ENCODE measurements around the gene CEP104.

DNA sequence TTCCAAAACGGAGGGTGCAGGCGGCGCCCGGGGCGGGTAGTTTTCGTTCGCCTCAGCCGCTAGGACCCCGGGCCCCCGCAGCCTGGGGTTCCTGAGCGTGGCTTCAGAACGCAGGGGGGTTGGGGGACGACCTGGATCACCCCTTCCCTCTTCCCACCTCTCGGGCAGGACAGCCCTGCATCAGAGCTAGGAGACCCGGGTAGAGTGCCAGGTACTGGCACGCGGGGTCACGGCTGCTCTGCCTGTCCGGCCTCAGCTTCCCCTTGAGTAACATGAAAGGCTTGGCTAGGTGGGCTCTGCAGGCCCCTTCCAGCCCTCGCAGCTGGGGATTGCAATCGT is 749 bp upstream of the CEP104 start:
- TF ChIP-seq, protein P1, sequence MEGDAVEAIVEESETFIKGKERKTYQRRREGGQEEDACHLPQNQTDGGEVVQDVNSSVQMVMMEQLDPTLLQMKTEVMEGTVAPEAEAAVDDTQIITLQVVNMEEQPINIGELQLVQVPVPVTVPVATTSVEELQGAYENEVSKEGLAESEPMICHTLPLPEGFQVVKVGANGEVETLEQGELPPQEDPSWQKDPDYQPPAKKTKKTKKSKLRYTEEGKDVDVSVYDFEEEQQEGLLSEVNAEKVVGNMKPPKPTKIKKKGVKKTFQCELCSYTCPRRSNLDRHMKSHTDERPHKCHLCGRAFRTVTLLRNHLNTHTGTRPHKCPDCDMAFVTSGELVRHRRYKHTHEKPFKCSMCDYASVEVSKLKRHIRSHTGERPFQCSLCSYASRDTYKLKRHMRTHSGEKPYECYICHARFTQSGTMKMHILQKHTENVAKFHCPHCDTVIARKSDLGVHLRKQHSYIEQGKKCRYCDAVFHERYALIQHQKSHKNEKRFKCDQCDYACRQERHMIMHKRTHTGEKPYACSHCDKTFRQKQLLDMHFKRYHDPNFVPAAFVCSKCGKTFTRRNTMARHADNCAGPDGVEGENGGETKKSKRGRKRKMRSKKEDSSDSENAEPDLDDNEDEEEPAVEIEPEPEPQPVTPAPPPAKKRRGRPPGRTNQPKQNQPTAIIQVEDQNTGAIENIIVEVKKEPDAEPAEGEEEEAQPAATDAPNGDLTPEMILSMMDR (IDR thresholded peaks at IDR 0.05) = no peak
- TF ChIP-seq POLR2A (IDR thresholded peaks at IDR 0.05) (no peak), POLR2AphosphoS5 (IDR thresholded peaks at IDR 0.05) (no peak), EP300 (IDR thresholded peaks at IDR 0.05) (no peak)

All from suprapubic skin (tissue), 4 donors.